GM18868 (cell line): ENCODE data around the gene RNF144B.

Source experiments
- ATAC-seq: cut with Tn5 transposase; IDR thresholded peaks from one replicate; pipeline ENCODE4 v1.9.1; 2021; ENCODE audit warnings: mild to moderate bottlenecking, moderate library complexity; ENCODE audit not compliant: unreplicated experiment

RNF144B gene

DNA sequence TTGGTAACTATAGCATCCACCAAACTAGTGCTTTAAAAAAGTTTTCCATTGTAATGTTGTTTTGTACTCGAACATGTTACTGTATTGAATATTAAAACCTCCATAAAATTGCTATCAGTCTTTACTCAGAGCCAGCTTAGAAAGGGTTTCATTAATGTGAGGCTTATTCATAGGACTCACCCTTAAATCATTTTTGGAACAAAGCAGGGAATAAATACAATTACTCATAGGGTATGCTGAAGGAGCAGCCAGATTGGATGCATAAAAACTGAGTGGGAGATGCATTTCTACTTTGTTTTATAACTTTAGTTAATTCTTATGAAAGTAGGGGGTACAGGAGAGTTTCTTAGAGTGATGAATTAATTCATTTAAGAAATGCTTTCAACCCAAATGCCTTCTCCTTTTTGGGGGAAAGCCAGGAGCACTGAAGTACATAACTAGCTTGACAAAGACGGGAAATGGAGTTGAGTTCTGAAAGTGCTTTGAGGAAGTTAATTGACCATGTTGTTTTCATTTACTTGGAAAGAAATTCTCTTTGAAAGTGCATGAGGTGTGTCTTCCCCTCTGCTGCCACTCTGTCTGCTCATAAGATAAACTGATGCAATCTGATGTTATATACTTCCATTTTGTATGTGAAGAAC, 90.3 kb downstream of the RNF144B start:
- peak; percentile 43 for ATAC-seq

DNA sequence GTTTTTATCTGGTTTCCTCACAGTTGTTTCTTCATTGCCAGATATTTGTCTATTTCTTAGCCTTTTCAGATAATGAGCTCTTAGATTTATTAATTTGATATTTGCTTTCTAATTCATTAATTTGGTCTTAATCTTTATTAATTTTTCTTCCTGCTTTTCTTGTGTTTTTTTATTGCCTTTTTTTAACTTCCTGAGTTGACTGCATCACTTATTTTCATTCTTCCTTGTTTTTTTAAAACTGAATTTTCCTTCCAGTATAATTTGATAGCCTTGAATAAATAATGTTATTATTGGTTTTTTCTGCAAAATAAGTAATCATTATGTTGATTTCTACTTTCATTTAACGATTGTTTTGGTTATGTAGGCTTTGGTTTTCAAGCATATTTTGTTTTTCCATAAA, 91.5 kb downstream of the RNF144B start:
- no peak for ATAC-seq

GRCh38 chr6:18481870-18482269, 94.7 kb downstream of the RNF144B start:
- no peak for ATAC-seq

DNA sequence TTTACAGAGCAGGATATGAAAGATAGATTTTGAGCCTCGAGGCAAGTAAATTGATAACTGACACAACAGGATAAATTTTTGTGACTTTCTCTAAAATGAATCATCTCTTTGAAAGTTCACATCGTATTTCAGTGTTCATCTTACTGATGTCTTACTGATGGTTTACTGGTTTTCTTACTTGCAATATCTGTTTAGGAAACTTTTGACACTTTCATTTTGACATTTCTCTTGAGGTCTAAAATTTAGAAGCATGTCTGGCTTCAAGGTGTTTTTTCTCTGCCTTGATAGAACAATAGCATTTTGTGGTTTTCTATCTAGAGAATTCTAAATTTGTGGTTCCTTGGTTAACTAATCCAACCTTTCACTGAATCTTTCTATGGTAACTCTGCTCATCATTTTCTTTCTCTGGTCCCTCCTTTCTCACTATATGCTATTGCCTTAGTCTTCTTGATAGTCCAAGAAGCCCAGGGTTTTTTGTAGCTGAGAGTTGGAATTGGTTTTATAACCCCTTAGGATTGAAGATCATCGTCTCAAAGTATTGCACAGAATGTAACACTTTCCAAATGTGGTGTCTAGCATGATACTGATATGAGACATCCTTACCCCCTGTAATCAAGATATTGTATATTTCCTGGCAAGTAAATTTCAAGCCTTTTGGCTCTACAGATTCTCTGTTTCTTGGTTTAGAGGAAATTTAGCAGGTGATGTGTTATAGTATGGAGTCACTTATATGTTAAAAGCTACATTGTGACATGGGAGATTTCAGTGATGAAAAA, 98.7 kb downstream of the RNF144B start:
- no peak for ATAC-seq

GRCh38 chr6:18488004-18488403, 100.9 kb downstream of the RNF144B start:
- ATAC-seq, result no peak

- no peak for ATAC-seq
Measured at GRCh38 chr6:18488526-18489270, 101.5 kb downstream of the RNF144B start.

GRCh38 chr6:18489335-18489734, 102.2 kb downstream of the RNF144B start:
- no peak for ATAC-seq

GRCh38 chr6:18491308-18492045, 104.3 kb downstream of the RNF144B start:
- no peak for ATAC-seq

GRCh38 chr6:18492972-18493371, 105.8 kb downstream of the RNF144B start:
- no peak for ATAC-seq

DNA sequence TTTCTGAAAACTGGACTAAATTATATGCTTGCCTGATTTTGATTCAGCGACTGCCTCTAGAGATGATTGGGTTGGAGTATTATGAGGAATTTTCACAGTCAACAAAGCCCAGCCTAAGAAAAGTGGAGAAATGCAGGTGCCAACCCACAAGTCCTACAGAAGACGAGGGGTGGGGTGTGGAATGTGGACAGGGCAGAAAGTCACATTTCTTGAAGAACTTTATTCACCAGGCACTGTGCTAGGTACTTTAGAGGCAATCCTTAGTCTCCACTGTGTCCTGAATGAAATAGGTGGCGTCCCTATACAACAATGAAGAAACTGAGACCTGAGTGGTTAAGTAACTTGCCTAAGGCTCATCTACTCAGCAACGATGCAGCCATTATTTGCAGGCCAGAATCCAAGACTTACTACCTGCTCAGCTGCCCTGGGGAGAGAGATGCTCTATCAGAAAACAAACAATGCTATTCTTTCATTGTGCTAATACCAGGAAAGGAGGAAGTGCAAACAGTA, 106.3 kb downstream of the RNF144B start:
- no peak for ATAC-seq

DNA sequence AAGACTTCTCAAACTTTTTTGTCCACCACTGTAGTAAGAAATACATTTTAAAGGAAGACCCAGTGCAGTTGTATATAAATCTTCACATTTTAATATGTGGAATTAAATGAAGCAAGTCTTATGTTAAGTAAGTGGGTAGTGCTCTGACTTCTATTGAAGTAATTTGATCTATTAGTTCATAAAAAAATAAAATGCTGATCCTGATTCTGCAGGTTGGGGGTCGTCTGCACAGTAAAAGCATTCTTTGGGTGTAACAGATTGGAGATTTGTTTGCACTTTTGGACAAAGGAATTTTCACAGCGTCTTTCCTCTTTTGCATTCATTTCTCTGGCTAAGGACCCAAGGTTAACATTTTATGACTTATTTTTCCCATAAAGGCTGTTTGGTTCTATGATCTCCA, 106.8 kb downstream of the RNF144B start:
- ATAC-seq, result no peak

DNA sequence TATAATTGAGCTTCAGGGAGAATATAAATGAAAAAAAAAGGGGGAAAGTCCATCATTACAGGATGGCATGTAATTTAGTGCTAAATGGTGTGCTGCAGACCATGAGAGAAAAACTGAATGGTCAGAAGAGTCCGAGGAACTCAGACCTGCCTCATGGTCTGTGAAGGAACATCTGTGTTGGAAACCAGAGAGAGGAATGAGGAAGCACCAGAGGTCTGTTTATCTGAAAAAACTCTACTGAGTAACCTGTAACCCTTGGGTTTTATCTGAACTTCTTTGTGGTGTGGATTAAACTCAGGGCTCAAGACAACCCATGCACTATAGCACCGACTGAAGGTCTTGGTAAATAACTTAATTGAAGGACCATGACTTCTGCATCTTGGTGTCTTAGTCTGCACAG, 108.1 kb downstream of the RNF144B start:
- no peak for ATAC-seq

DNA sequence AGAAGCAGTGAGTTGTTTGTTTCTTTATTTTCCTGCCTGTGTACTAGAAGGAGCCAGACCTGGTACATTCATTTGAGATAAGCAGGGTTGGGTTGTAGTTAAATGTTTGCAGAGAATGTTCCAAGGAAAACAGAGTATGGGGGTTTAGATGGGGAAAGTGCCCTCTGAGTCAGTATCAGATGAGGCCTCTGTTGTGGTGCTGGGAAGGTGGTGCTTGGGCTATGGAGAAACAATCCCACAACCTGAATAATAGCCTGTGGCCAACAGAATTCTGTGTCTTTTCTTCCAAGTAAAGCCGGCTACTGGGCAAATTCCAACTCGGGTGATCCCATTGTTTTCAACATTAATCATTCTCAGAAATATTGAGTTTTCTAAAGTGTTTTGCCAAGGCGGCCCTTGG, 109.3 kb downstream of the RNF144B start:
- ATAC-seq, result no peak

DNA sequence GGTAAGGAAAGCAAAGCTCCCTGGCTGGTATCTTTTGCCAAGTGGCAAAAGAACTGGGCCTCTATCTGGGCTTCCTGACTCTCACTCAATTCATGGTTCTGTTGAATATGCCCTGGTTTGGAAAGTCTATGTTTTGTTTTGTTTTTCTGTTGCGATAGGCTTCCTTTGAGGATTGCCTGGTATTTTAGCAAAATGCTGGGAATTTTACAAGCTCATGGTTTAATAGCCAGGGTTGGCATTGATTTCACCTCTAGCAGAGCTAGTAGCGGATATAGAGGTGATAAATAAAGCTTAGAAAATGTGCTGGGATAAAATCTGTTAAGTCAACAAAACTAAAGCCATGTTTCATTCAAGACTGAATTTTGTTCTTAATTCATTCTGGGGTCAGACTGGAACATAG, 109.9 kb downstream of the RNF144B start:
- no peak for ATAC-seq

GRCh38 chr6:18498408-18498807, 111.3 kb downstream of the RNF144B start:
- ATAC-seq, result no peak

DNA sequence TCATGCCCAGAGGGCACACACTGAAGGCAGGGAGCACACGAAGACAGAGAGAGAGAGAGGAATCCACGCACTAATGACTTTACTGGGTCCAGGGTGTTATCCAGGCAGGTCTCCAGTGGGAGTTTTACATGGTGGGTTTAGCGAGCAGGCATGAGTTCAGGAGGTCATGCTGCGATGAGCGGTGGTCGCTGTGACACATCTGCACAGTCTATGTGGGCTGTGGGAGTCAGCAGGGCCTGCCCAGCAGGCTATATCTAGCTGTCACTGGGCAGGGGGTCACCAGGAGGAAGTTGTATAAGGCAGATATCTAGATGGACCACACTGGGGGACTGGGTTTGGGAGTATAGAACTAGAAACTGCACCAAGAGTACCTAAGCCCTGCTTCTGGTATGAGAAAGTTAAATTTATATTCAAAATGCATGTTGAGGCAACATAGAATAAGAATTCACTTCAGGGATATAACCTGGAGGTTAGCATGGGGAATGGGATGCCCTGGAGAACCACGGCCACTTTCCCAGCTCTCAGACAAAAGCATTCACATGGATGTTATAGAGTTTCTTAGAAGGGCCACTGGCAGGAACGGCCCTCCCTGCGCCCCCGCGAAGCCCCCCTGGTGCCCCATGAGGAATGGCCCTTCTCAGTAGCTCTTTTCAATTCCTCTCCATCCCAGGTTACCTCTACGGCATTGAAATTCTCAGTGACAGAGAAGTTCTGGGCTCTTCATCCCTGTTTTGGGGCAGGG, 113.9 kb downstream of the RNF144B start:
- ATAC-seq, result no peak

- ATAC-seq, result peak; percentile 57
Measured at GRCh38 chr6:18501663-18502013, 114.5 kb downstream of the RNF144B start.

- no peak for ATAC-seq
Measured at GRCh38 chr6:18503206-18503592, 116.0 kb downstream of the RNF144B start.

- ATAC-seq, result peak; percentile 79
Measured at GRCh38 chr6:18503593-18504231, 116.6 kb downstream of the RNF144B start.

DNA sequence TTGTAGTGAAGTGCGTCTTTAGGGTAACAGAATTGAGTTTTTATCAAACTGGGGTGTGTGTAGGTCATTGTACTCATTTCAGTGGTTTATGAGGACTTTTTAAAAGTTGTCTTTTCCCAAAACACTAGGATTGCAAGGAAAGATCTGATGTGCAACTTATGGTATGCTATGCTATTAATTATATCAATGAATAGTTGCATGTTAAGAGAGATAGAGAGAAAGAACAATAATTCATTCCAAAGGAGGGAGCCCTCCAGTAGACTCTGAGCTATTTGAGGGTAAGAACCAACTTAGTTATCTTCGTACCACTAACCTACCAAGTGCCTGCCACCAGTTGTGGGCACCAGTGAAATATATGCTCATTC, 117.1 kb downstream of the RNF144B start:
- ATAC-seq, result no peak
